Measurements from ENCODE around the gene HOXA7.

Gene HOXA7

DNA sequence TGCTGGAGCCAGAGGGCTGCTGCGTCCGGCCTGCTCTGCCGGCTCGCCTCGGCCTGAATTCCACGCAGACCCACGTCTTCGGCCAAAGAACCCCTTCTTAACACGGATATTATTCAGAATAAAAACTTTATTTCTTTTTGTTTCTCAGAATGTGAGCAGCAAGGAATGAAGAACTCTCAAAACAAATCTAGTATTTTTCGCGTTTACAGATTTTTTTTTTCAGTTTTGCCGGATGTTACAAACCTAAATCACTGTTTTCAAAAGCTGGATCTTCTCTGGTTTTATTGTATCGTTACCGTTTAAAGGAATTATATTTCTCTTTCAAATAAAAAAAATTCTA is 49.6 kb downstream of the HOXA7 start:
- no peak for DNase-seq (ENCODE audit: low spot score)

DNA sequence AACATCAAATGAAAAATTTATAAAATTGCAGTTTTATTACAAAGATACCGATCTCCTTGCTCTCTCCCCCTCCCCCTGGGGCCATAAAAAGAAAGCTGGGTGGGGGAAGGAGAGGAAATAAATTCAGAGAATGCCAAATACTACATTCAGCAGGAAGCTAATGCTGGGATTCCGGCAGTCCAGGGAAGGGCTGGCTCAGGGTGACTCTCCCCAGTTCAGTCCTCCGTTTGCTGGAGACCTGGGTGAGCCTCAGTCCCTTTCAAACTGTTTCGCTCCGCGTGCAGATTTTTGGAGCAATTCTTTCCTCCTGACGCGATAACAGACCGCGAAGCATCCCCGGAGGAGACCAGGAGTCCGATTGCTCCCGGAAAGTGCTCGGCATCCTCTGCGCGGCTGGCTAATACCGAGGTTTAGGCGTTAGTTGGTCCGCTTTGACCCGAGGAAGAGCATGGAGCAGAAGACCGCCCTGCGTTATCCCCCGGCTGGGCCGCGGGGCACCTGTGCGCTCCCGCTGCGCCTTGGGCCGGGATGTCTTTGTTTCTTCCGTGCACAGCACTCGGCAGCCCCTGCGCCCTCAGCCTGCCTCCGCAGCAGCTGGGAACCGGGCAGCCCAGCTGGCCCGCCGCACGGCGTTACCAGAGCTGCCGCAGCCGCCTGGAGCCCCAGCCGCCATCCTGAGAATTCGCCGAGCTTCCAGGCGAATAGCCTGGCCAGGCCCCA is 50.1 kb downstream of the HOXA7 start:
- DNase-seq (ENCODE audit: low spot score) = no peak

GRCh38 chr7:27105301-27106031 is 51.0 kb downstream of the HOXA7 start:
- no peak for DNase-seq (ENCODE audit: low spot score)

- no peak for DNase-seq (ENCODE audit: low spot score)
Measured at GRCh38 chr7:27104341-27105058, 52.0 kb downstream of the HOXA7 start.

Measured in AG08395 (cell line).